ENCODE results near the gene IFNA10. TPM values are rescaled to one million over a fixed set of nuclear protein-coding genes. Genes with fewer than 3 reads are reported as not detected.
"Not testable (repeated sequence)": the region's sequence is repeated elsewhere in the genome, so short reads cannot be mapped to it uniquely, and the experiment has no call there.

IFNA10 gene
- total and polyA plus RNA-seq, 2 of the 8 experiments (the other 6 are each of a cell fraction or from before 2014, with no cell fraction given), result not detected

- FAIRE-seq, result peak; percentile 65
- H3K23ac ChIP-seq (ENCODE audit: insufficient read length); H3K9ac ChIP-seq (replicated peaks in 1 of 4; ENCODE audit: extremely low read depth in 1 of 4, low read depth in 3 of 4, low read length in 3 of 4); H2BK12ac ChIP-seq (ENCODE audit: low read depth, low read length); H3K36me3 ChIP-seq (ENCODE audit: control insufficient read depth in 2 of 4, insufficient read depth in 4 of 4, low read length in 3 of 4); DNase-seq (ENCODE audit: low read depth in 1 of 2, low spot score in 2 of 2); H3K27ac ChIP-seq (ENCODE audit: low read depth, low read length); POLR2A ChIA-PET (ENCODE audit: partially characterized antibody); H3K79me1 ChIP-seq (ENCODE audit: low read depth, low read length); H2AFZ ChIP-seq (ENCODE audit: low read length); H3K79me2 ChIP-seq (ENCODE audit: control insufficient read depth in 1 of 2, insufficient read depth in 2 of 2, low read length in 2 of 2); H4K5ac ChIP-seq (ENCODE audit: insufficient read length, low read depth, low read length); H2BK20ac ChIP-seq (ENCODE audit: low read length); H2BK15ac ChIP-seq (ENCODE audit: low read length); H3K14ac ChIP-seq (ENCODE audit: insufficient read length); H2BK120ac ChIP-seq (replicated peaks; ENCODE audit: low read depth, low read length); H4K91ac ChIP-seq (replicated peaks; ENCODE audit: insufficient read length, low read length); H4K20me1 ChIP-seq (replicated peaks in 1 of 2; ENCODE audit: control insufficient read depth in 1 of 2, insufficient read depth in 2 of 2, low read length in 2 of 2); H3K4ac ChIP-seq (replicated peaks; ENCODE audit: insufficient read length, low read depth, low read length); H3K4me2 ChIP-seq (ENCODE audit: insufficient read depth in 1 of 2, low read depth in 2 of 2, low read length in 2 of 2); H3K4me3 ChIP-seq (ENCODE audit: extremely low read depth in 1 of 4, insufficient read depth in 2 of 4, low read depth in 3 of 4, low read length in 4 of 4); H3K23me2 ChIP-seq (ENCODE audit: low read depth, low read length); H3K56ac ChIP-seq (replicated peaks; ENCODE audit: insufficient read length, low read depth, low read length); H3K4me1 ChIP-seq (replicated peaks in 1 of 4; ENCODE audit: control insufficient read depth in 3 of 4, insufficient read depth in 4 of 4, low read length in 3 of 4); H3K27me3 ChIP-seq (replicated peaks in 1 of 4; ENCODE audit: control insufficient read depth in 3 of 4, extremely low read depth in 1 of 4, insufficient read depth in 3 of 4, low read length in 3 of 4); H2BK5ac ChIP-seq (ENCODE audit: low read depth, low read length); H3K18ac ChIP-seq (ENCODE audit: extremely low read depth, low read length); H3K9me3 ChIP-seq (ENCODE audit: insufficient read depth in 2 of 2, low read depth in 1 of 2, low read length in 1 of 2); H2AK5ac ChIP-seq (ENCODE audit: low read depth, low read length); H4K8ac ChIP-seq (ENCODE audit: extremely low read depth, insufficient read depth, low read length): not testable (repeated sequence)
- WGBS, 2 experiments (ENCODE audit: extremely low coverage in 1 of 2, insufficient coverage in 1 of 2, insufficient read length in 1 of 2, insufficient replicate concordance in 2 of 2, low coverage in 1 of 2, low lambda C conversion rate in 2 of 2, missing lambda C conversion rate in 1 of 2), result 55% methylated on average over 6 of the region's 6 CpGs; no CpG with 5 or more reads in 1 of the 2 experiments
- CTCF ChIA-PET (ENCODE audit: partially characterized antibody), result interaction anchor here (0.7 to 3.3 kb wide), 49 partner anchors 9 to 1012 kb away, joined by 3 to 27 read pairs (median 4); partner anchors contain the start of gene IFNA8
- peak in 2 of 3 experiments; percentile 52 to 56; a peak in 3 of 4 replicates for TF ChIP-seq CTCF (IDR thresholded peaks at IDR 0.05; ENCODE audit: control extremely low read depth in 1 of 3, insufficient read depth in 1 of 3, low read depth in 1 of 3, low read length in 3 of 3)
- peak; percentile 54 to 66 for TF ChIP-seq RAD21 (IDR thresholded peaks at IDR 0.05 in 1 of 2, conservative IDR thresholded peaks at IDR 0.05 in 1 of 2; ENCODE audit: low read depth in 2 of 2, low read length in 2 of 2)
These were observed 11.8 kb downstream of the IFNA10 start for GRCh38 chr9:21194867-21195776.

Measured in H1 (cell line).